H1 (cell line): ENCODE data around the gene EXOSC5. TPM values are rescaled to one million over a fixed set of nuclear protein-coding genes. Genes with fewer than 3 reads are reported as not detected.

Experiments used
- CBX5 ChIP-seq: fragments of 300-800, 300-1000 bp; sonication (generic); IDR thresholded peaks from 2 replicates; pipeline ENCODE4 v1.7.1; 2016; ENCODE audit warnings: antibody characterized with exemption, low read length, low read depth
- FOSL1 ChIP-seq: IDR thresholded peaks from 2 replicates; pipeline ENCODE4 v1.6.1; 2011; ENCODE audit warnings: mild to moderate bottlenecking, low read depth, low read length, moderate library complexity; ENCODE audit not compliant: insufficient read depth
- MAFK ChIP-seq: IDR thresholded peaks from 2 replicates; pipeline ENCODE4 v1.6.1; 2012; ENCODE audit warnings: low read depth, mild to moderate bottlenecking, improper control_type of control experiment, low read length
- RBBP5 ChIP-seq: IDR thresholded peaks from 2 replicates; pipeline ENCODE4 v1.7.1; 2012; ENCODE audit warnings: low read depth, mild to moderate bottlenecking, inconsistent platforms, low read length, moderate library complexity, borderline replicate concordance
- RFX5 ChIP-seq: IDR thresholded peaks from 2 replicates; pipeline ENCODE4 v1.6.1; 2011; ENCODE audit warnings: low read depth, low read length, improper control_type of control experiment, borderline replicate concordance
- SIN3A ChIP-seq, 2 experiments: IDR thresholded peaks in 1 of 2; conservative IDR thresholded peaks in 1 of 2; 2 replicates each; pipeline ENCODE4 v1.6.1; 2011 to 2012; ENCODE audit warnings: low read length in 2 of 2, improper control_type of control experiment in 1 of 2, low read depth in 1 of 2, mild to moderate bottlenecking in 1 of 2
- SP4 ChIP-seq: IDR thresholded peaks from 2 replicates; pipeline ENCODE4 v1.6.1; 2012; ENCODE audit warnings: low read length, inconsistent platforms
- polyA plus RNA-seq, 7 experiments: library from polyadenylated mRNA; depleted of rRNA in 3 of 7; stranded (reverse) in 5 of 7; unstranded in 2 of 7; fragments of >200 nt in 5 of 7; fragments of 200-250 nt in 2 of 7; gene quantifications; 1 replicate in 5 of 7; 2 replicates in 1 of 7; 4 replicates in 1 of 7; pipeline versions ENCODE4 v1.2.1 to v1.2.3, GENCODE V29; 2011 to 2013; ENCODE audit warnings: missing spikeins in 2 of 7, mixed read lengths in 2 of 7
- total RNA-seq: library from RNA; stranded (reverse); fragmentation: NEBNext Ultra II Directional; extraction: Animal tissue kit (Norgen Biotek cat#: 25700); gene quantifications from 2 replicates; pipeline ENCODE4 v1.2.1, GENCODE V29; 2021
- TF ChIP-seq, protein P1 (sequence below): fragments of 300-600 bp; sonication (generic); IDR thresholded peaks from 2 replicates; pipeline ENCODE4 v1.7.1; 2012; ENCODE audit warnings: low read length, moderate library complexity, mild to moderate bottlenecking, inconsistent platforms; ENCODE audit not compliant: insufficient replicate concordance

The EXOSC5 gene
- total and polyA plus RNA-seq, 2 of the 8 experiments (the other 6 are each of a cell fraction or from before 2014, with no cell fraction given), result 56.2 to 92.8 TPM

DNA sequence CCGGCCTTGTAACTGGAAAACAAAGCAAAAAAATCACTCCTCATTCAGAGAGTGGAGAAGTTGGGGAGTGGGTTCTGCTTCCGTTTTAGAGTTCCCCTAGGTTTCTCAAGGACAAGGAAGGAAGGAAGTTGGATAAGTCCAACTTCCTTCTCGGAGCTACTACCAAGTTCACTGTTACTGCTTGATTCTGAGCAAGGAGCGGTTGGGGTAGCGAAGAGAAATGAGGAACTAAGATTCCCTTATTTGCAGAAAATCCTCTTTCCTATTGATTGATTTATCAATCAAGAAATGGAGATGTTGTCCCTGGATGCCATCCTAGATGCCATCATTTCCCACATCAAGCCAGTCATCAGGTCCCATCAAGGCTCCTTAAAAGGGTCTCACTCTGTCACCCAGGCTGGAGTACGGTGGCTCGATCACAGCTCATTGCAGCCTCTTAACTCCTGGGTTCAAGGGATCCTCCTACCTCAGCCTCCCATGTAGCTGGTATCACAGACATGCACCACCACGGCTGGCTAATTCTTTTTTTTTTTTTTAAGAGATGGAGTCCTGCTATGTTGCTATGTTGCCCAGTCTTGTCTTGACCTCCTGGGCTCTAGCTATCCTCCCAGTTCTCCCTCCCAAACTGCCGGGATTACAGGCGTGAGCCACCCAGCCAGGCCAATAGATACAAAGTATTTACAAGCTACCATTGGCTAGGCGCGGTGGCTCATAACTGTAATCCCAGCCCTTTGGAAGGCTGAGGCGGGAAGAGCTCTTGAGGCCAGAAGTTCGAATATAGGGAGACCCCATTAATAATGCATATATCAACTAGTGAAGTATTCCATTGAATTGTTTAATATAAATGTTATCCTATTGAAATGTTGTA is 32.4 kb downstream of the EXOSC5 start (continued):
- TF ChIP-seq MAFK, result no peak
- no peak for TF ChIP-seq SP4
- no peak for TF ChIP-seq CBX5
- TF ChIP-seq FOSL1, result no peak
- TF ChIP-seq RBBP5, result no peak
- TF ChIP-seq, protein P1, sequence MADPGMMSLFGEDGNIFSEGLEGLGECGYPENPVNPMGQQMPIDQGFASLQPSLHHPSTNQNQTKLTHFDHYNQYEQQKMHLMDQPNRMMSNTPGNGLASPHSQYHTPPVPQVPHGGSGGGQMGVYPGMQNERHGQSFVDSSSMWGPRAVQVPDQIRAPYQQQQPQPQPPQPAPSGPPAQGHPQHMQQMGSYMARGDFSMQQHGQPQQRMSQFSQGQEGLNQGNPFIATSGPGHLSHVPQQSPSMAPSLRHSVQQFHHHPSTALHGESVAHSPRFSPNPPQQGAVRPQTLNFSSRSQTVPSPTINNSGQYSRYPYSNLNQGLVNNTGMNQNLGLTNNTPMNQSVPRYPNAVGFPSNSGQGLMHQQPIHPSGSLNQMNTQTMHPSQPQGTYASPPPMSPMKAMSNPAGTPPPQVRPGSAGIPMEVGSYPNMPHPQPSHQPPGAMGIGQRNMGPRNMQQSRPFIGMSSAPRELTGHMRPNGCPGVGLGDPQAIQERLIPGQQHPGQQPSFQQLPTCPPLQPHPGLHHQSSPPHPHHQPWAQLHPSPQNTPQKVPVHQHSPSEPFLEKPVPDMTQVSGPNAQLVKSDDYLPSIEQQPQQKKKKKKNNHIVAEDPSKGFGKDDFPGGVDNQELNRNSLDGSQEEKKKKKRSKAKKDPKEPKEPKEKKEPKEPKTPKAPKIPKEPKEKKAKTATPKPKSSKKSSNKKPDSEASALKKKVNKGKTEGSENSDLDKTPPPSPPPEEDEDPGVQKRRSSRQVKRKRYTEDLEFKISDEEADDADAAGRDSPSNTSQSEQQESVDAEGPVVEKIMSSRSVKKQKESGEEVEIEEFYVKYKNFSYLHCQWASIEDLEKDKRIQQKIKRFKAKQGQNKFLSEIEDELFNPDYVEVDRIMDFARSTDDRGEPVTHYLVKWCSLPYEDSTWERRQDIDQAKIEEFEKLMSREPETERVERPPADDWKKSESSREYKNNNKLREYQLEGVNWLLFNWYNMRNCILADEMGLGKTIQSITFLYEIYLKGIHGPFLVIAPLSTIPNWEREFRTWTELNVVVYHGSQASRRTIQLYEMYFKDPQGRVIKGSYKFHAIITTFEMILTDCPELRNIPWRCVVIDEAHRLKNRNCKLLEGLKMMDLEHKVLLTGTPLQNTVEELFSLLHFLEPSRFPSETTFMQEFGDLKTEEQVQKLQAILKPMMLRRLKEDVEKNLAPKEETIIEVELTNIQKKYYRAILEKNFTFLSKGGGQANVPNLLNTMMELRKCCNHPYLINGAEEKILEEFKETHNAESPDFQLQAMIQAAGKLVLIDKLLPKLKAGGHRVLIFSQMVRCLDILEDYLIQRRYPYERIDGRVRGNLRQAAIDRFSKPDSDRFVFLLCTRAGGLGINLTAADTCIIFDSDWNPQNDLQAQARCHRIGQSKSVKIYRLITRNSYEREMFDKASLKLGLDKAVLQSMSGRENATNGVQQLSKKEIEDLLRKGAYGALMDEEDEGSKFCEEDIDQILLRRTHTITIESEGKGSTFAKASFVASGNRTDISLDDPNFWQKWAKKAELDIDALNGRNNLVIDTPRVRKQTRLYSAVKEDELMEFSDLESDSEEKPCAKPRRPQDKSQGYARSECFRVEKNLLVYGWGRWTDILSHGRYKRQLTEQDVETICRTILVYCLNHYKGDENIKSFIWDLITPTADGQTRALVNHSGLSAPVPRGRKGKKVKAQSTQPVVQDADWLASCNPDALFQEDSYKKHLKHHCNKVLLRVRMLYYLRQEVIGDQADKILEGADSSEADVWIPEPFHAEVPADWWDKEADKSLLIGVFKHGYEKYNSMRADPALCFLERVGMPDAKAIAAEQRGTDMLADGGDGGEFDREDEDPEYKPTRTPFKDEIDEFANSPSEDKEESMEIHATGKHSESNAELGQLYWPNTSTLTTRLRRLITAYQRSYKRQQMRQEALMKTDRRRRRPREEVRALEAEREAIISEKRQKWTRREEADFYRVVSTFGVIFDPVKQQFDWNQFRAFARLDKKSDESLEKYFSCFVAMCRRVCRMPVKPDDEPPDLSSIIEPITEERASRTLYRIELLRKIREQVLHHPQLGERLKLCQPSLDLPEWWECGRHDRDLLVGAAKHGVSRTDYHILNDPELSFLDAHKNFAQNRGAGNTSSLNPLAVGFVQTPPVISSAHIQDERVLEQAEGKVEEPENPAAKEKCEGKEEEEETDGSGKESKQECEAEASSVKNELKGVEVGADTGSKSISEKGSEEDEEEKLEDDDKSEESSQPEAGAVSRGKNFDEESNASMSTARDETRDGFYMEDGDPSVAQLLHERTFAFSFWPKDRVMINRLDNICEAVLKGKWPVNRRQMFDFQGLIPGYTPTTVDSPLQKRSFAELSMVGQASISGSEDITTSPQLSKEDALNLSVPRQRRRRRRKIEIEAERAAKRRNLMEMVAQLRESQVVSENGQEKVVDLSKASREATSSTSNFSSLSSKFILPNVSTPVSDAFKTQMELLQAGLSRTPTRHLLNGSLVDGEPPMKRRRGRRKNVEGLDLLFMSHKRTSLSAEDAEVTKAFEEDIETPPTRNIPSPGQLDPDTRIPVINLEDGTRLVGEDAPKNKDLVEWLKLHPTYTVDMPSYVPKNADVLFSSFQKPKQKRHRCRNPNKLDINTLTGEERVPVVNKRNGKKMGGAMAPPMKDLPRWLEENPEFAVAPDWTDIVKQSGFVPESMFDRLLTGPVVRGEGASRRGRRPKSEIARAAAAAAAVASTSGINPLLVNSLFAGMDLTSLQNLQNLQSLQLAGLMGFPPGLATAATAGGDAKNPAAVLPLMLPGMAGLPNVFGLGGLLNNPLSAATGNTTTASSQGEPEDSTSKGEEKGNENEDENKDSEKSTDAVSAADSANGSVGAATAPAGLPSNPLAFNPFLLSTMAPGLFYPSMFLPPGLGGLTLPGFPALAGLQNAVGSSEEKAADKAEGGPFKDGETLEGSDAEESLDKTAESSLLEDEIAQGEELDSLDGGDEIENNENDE, result no peak
- no peak for TF ChIP-seq RFX5
- no peak for TF ChIP-seq SIN3A (conservative IDR thresholded peaks at IDR 0.05 in 1 of 2, IDR thresholded peaks at IDR 0.05 in 1 of 2; ENCODE audit: low read depth in 1 of 2, low read length in 2 of 2)
